Immature natural killer cell (primary cell): ENCODE measurements around the gene PDCD2. TPM values are rescaled to one million over a fixed set of nuclear protein-coding genes. Genes with fewer than 3 reads are reported as not detected.
"Not testable (repeated sequence)": the region's sequence is repeated elsewhere in the genome, so short reads cannot be mapped to it uniquely, and the experiment has no call there.

ENCODE experiments used
- DNase-seq, 3 donors: peaks; one replicate each; pipeline ENCODE4 v3.0.0; 2022; ENCODE audit warnings: mixed read lengths in 1 of 3
- H3K27ac Mint-ChIP-seq, 6 donors: one replicate each; pipeline ENCODE4 v1.8.0; 2020; ENCODE audit warnings: mixed read lengths in 6 of 6, mild to moderate bottlenecking in 5 of 6, inconsistent platforms in 4 of 6, moderate library complexity in 3 of 6
- H3K27me3 Mint-ChIP-seq, 3 donors: one replicate each; pipeline ENCODE4 v1.8.0; 2020 to 2021; ENCODE audit warnings: low read depth in 3 of 3, mild to moderate bottlenecking in 3 of 3, mixed read lengths in 3 of 3, moderate library complexity in 3 of 3, inconsistent platforms in 1 of 3
- H3K36me3 Mint-ChIP-seq, 3 donors: one replicate each; pipeline ENCODE4 v1.8.0; 2020; ENCODE audit warnings: mixed read lengths in 3 of 3, inconsistent platforms in 2 of 3, mild to moderate bottlenecking in 2 of 3
- H3K4me1 Mint-ChIP-seq, 2 donors: one replicate each; pipeline ENCODE4 v1.8.0; 2020; ENCODE audit warnings: inconsistent platforms in 2 of 2, mild to moderate bottlenecking in 2 of 2, mixed read lengths in 2 of 2, moderate library complexity in 1 of 2
- H3K4me3 Mint-ChIP-seq, 5 donors: one replicate each; pipeline ENCODE4 v1.8.0; 2020; ENCODE audit warnings: mild to moderate bottlenecking in 5 of 5, mixed read lengths in 5 of 5, inconsistent platforms in 3 of 5, moderate library complexity in 3 of 5
- H3K9me3 Mint-ChIP-seq, 6 donors: one replicate each; pipeline ENCODE4 v1.8.0; 2020; ENCODE audit warnings: mild to moderate bottlenecking in 6 of 6, mixed read lengths in 6 of 6, inconsistent platforms in 4 of 6, moderate library complexity in 3 of 6
- polyA plus RNA-seq, 3 donors: library from polyadenylated mRNA; unstranded; fragments of 300-500 nt; fragmentation: Illumina TruSeq; gene quantifications; one replicate each; pipeline ENCODE4 v1.2.3, GENCODE V29; 2021

PDCD2 gene
- polyA plus RNA-seq, 3 donors from 2014 or later: 102 to 146 (median 107) TPM

DNA sequence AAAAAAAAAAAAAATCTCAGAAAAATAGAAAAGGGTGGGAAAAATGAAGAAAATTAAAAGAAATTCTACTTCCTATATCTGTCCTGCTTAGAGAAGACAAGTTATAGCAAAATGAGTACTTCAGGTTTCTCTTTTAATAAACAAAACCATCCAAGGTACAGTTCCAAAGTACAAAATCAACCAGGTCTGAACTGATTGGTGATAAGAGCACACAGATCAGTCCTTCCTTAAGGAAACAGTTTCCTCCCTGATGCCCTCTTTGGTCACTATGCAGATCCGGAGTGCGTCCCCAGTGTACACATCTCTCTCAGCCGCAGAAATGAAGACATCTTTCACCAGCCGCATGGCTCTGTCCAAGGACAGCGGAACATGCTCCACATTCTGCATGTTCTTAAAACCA, 49.4 kb downstream of the PDCD2 start:
- no peak overlapping the region for H3K27ac Mint-ChIP-seq
- peaks cover 2 to 15% of the 10 kb centered on the region in 2 donors for H3K4me1 Mint-ChIP-seq
- H3K9me3 Mint-ChIP-seq: no peaks in the 10 kb centered on the region
- peaks cover 19 to 51% (median 34%) of the 10 kb centered on the region in 3 donors for H3K36me3 Mint-ChIP-seq
- H3K4me3 Mint-ChIP-seq: no peak overlapping the region
- DNase-seq: no peak
- peaks cover 0 to 3% (median 0%) of the 10 kb centered on the region in 3 donors for H3K27me3 Mint-ChIP-seq

DNA sequence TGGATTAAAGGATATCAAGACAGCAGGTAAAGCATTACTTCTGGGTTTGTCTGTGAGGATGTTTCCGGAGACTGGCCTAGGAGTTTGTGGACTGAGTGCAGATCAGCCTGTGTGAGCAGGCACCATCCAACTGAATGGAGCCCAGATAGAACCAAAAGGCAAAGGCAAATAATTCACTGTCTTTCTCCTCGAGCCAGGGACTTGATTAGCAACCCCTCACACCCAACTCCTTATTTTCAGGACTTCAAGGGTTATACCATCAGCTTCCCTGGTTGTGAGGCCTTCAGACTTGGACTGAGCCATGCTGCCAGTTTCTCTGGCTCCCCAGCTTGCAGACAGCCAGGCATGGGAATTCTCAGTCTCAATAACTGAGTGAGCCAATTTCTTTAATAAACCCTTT, 50.6 kb downstream of the PDCD2 start:
- Mint-ChIP-seq H3K4me1 (peaks cover 1 to 3% of the 10 kb centered on the region in 2 donors), H3K27me3 (peaks cover 0 to 3% (median 0%) of the 10 kb centered on the region in 3 donors), H3K9me3 (no peaks in the 10 kb centered on the region), H3K27ac (no peak overlapping the region), H3K36me3 (peaks cover 14 to 49% (median 32%) of the 10 kb centered on the region in 3 donors), H3K4me3 (no peak overlapping the region)
- no peak for DNase-seq

DNA sequence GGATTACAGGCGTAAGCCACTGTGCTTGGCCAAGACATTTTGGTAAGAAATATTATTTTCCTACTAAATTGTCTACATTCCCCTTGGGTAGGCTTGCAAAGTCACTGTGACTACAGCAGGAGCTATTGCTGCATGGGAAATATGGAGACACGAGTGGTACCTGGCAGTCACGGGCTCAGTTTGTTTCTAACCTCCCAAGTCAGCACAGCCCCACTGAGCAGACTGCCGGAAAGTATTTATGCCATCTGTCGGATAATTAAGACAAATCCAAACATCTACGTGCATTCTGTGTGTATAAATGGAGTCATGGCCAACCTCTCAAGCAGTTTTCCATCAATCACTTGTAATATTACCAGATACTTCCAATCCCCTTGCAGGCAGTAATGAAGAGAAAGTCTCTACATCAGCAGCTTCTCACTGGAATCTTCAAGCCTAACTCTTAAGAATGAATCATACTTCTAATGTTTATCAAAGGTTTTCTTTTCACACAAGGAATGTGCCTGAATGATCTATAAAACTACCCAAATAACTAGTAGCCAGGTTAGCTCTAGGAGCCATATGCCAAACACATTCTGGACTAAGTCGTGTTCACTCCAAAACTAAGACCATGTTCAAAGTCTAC, 51.5 kb downstream of the PDCD2 start:
- no peak for DNase-seq
- Mint-ChIP-seq H3K27me3 (no peaks in the 10 kb centered on the region), H3K4me1 (peaks cover 0 to 1% of the 10 kb centered on the region in 2 donors), H3K27ac (no peak overlapping the region), H3K9me3 (no peaks in the 10 kb centered on the region), H3K36me3 (peaks cover 14 to 48% (median 32%) of the 10 kb centered on the region in 3 donors), H3K4me3 (no peak overlapping the region)

DNA sequence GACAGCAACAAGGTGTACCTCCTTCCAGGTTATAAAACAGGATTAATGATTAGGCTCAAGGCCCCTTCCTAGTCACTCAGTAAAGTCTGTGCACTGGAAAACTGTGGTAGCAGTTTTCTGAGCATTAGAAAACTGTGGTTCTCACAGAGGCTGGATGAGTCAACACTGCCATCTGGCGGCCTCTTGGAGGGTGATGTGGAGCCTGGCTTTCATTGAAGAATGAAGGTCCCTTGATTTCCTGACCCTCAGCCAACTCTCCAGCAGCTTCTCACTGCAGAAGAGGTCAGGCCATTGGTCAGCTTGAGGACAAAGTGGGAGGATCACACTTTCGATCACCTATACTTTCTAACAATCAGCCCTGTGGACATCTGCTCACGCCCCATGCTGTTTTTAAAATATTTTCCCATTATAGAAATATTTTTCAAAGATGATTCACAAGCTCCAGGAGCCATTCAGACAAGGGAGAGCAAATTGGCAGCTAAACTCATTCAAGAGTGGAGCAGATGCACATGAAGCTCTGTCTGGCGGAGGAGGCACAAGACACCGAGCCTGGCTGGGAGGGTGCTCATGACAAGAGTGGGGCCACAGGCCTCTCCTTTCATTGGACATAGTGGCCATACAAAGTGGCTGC, 54.5 kb downstream of the PDCD2 start:
- Mint-ChIP-seq H3K4me1 (peaks cover 0 to 1% of the 10 kb centered on the region in 2 donors), H3K36me3 (peaks cover 6 to 19% (median 7%) of the 10 kb centered on the region in 3 donors), H3K27me3 (peaks cover 0 to 4% (median 1%) of the 10 kb centered on the region in 3 donors), H3K27ac (no peak overlapping the region), H3K9me3 (no peaks in the 10 kb centered on the region), H3K4me3 (no peak overlapping the region)
- DNase-seq: peak; percentile 59 to 69 (median 66)

DNA sequence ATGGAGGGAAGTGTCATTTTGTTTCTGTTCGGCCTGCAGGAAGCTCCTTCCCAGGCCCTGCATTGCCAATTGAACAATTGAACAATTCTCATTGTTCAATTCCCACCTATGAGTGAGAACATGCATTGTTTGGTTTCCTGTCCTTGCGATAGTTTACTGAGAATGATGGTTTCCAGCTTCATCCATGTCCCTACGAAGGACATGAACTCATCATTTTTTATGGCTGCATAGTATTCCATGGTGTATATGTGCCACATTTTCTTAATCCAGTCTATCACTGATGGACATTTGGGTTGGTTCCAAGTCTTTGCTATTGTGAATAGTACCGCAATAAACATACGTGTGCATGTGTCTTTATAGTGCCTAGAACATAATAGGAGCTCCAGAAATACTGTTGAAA, 56.4 kb downstream of the PDCD2 start:
- H3K27ac Mint-ChIP-seq, H3K27me3 Mint-ChIP-seq, H3K9me3 Mint-ChIP-seq, H3K36me3 Mint-ChIP-seq, DNase-seq, H3K4me3 Mint-ChIP-seq: not testable (repeated sequence)
- H3K4me1 Mint-ChIP-seq: peaks cover 13% of the 10 kb centered on the region in 2 donors

DNA sequence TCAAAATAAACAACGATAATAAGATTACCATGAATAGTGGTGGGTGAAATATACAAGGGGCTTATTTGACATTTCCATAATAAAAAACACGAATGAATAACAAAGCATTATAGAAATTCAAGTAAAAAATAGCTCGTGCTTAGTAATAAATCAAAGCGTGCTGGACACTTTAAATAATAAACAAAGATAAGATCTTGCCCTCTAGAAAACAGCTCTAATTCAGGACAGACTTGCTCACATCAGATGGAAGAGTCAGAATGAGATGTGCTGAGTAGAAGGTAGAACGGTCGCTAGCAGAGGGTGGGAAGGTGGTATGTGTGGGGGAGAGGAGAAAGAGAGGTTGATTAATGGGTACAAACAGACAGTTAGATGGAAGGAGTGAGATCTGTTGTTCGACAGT, 58.6 kb downstream of the PDCD2 start:
- peaks cover 2 to 14% (median 9%) of the 10 kb centered on the region in 3 donors for H3K27me3 Mint-ChIP-seq
- H3K27ac Mint-ChIP-seq: no peak overlapping the region
- H3K4me3 Mint-ChIP-seq: no peak overlapping the region
- DNase-seq: no peak
- H3K9me3 Mint-ChIP-seq: no peaks in the 10 kb centered on the region
- peaks cover 0 to 3% (median 0%) of the 10 kb centered on the region in 3 donors for H3K36me3 Mint-ChIP-seq
- H3K4me1 Mint-ChIP-seq: peaks cover 20 to 31% of the 10 kb centered on the region in 2 donors

Other genes with a start within 250 kb of the PDCD2 start
- gene PSMB1, start 31.3 kb downstream of the PDCD2 start, polyA plus RNA-seq: 100 to 1,000 TPM; 500 to 935 (median 673) TPM
- 10 to 100 TPM in 2 of 3 donors, 1 to 10 TPM in 1; 9.4 to 19.8 (median 10.3) TPM for gene TBP, start 30.3 kb downstream of the PDCD2 start, polyA plus RNA-seq